H1 (cell line): Measurements from ENCODE around the gene OLA1. TPM values are rescaled to one million over a fixed set of nuclear protein-coding genes. Genes with fewer than 3 reads are reported as not detected.

ENCODE experiments used
- CTCF ChIA-PET: fragments of 300-600 bp; sonication (Branson Sonifier 250); formaldehyde crosslinking; loops from one replicate; lab custom pipeline; 2021; ENCODE audit not compliant: partially characterized antibody; lab: Charles Lee
- POLR2A ChIA-PET: fragments of 300-600 bp; sonication (Branson Sonifier 250); formaldehyde crosslinking; loops from one replicate; lab custom pipeline; 2021; ENCODE audit warnings: inconsistent platforms; ENCODE audit not compliant: partially characterized antibody; lab: Charles Lee
- DNase-seq, 2 experiments: peaks; one replicate each; pipeline versions ENCODE4 v3.0.0 to v3.0.0-alpha.2; 2010 to 2022; ENCODE audit warnings: low spot score in 2 of 2, low read depth in 1 of 2, mixed read lengths in 1 of 2
- FAIRE-seq: peaks from 2 replicates; lab custom pipeline; 2011; peaks lifted over from hg19 to GRCh38; lab: Jason Lieb, UNC
- H2AFZ ChIP-seq: 2 replicates; pipeline ENCODE4 v1.8.1; 2012; ENCODE audit warnings: low read length, inconsistent platforms
- H2AK5ac ChIP-seq: 2 replicates; pipeline ENCODE4 v1.6.1; 2013; ENCODE audit warnings: low read depth, low read length
- H2BK120ac ChIP-seq: replicated peaks from 2 replicates; pipeline ENCODE3; 2013; ENCODE audit warnings: low read depth, low read length, inconsistent platforms
- H2BK12ac ChIP-seq: 2 replicates; pipeline ENCODE4 v1.6.1; 2013; ENCODE audit warnings: low read depth, low read length
- H2BK15ac ChIP-seq: 2 replicates; pipeline ENCODE4 v1.6.1; 2013; ENCODE audit warnings: low read length
- H2BK20ac ChIP-seq: 2 replicates; pipeline ENCODE4 v1.6.1; 2013; ENCODE audit warnings: low read length
- H2BK5ac ChIP-seq: 2 replicates; pipeline ENCODE4 v1.6.1; 2013; ENCODE audit warnings: low read depth, low read length
- H3K14ac ChIP-seq: 2 replicates; pipeline ENCODE4 v1.6.1; 2013; ENCODE audit warnings: inconsistent platforms; ENCODE audit not compliant: insufficient read length
- H3K18ac ChIP-seq: 2 replicates; pipeline ENCODE4 v1.6.1; 2013; ENCODE audit warnings: low read length; ENCODE audit errors: extremely low read depth
- H3K23ac ChIP-seq: 2 replicates; pipeline ENCODE4 v1.6.1; 2013; ENCODE audit warnings: inconsistent platforms; ENCODE audit not compliant: insufficient read length
- H3K23me2 ChIP-seq: 2 replicates; pipeline ENCODE4 v1.6.1; 2013; ENCODE audit warnings: low read depth, low read length
- H3K27ac ChIP-seq: 2 replicates; pipeline ENCODE4 v1.6.1; 2011; ENCODE audit warnings: low read depth, low read length, inconsistent platforms
- H3K27me3 ChIP-seq, 4 experiments: replicated peaks in 1 of 4; 1 replicate in 1 of 4; 2 replicates in 3 of 4; pipeline versions ENCODE4 v1.6.1 to v1.8.1; 2011 to 2013; ENCODE audit warnings: low read length in 3 of 4, mild to moderate bottlenecking in 3 of 4, inconsistent platforms in 2 of 4, mixed read lengths in 2 of 4, moderate library complexity in 1 of 4; ENCODE audit not compliant: control insufficient read depth in 3 of 4, insufficient read depth in 3 of 4; ENCODE audit errors: extremely low read depth in 1 of 4
- H3K36me3 ChIP-seq, 4 experiments: 2 replicates each; pipeline versions ENCODE4 v1.6.1 to v1.8.1; 2011 to 2013; ENCODE audit warnings: mild to moderate bottlenecking in 4 of 4, low read length in 3 of 4, moderate library complexity in 2 of 4, control low read depth in 1 of 4, inconsistent platforms in 1 of 4; ENCODE audit not compliant: insufficient read depth in 4 of 4, control insufficient read depth in 2 of 4
- H3K4ac ChIP-seq: replicated peaks from 2 replicates; pipeline ENCODE3; 2013; ENCODE audit warnings: low read length, low read depth, mixed read lengths, inconsistent platforms; ENCODE audit not compliant: insufficient read length
- H3K4me1 ChIP-seq, 4 experiments: replicated peaks in 1 of 4; 1 replicate in 1 of 4; 2 replicates in 3 of 4; pipeline versions ENCODE4 v1.6.1 to v1.8.1; 2011 to 2013; ENCODE audit warnings: low read length in 3 of 4, inconsistent platforms in 2 of 4, mixed read lengths in 1 of 4; ENCODE audit not compliant: insufficient read depth in 4 of 4, control insufficient read depth in 3 of 4
- H3K4me2 ChIP-seq, 2 experiments: 2 replicates each; pipeline versions ENCODE4 v1.6.1 to v1.8.1; 2011 to 2013; ENCODE audit warnings: low read depth in 2 of 2, low read length in 2 of 2, control low read depth in 1 of 2, inconsistent platforms in 1 of 2, mild to moderate bottlenecking in 1 of 2; ENCODE audit not compliant: insufficient read depth in 1 of 2
- H3K4me3 ChIP-seq, 4 experiments: fragments of 200-600, 300-600 bp in 1 of 4; sonication (generic), shearing (Covaris generic), sonication (Bioruptor Twin) in 1 of 4; 2 replicates each; pipeline versions ENCODE4 v1.5.1 to v1.8.1; 2011 to 2016; ENCODE audit warnings: low read length in 4 of 4, low read depth in 3 of 4, control low read depth in 2 of 4, inconsistent platforms in 2 of 4, mild to moderate bottlenecking in 2 of 4, mixed read lengths in 1 of 4, moderate library complexity in 1 of 4; ENCODE audit not compliant: insufficient read depth in 2 of 4; ENCODE audit errors: extremely low read depth in 1 of 4
- H3K56ac ChIP-seq: replicated peaks from 2 replicates; pipeline ENCODE3; 2013; ENCODE audit warnings: low read depth, mild to moderate bottlenecking, mixed read lengths, low read length, inconsistent platforms; ENCODE audit not compliant: insufficient read length
- H3K79me1 ChIP-seq: 2 replicates; pipeline ENCODE4 v1.6.1; 2013; ENCODE audit warnings: low read depth, low read length, control low read depth
- H3K79me2 ChIP-seq, 2 experiments: 2 replicates each; pipeline versions ENCODE4 v1.6.1 to v1.8.1; 2012 to 2013; ENCODE audit warnings: low read length in 2 of 2, mild to moderate bottlenecking in 2 of 2, inconsistent platforms in 1 of 2; ENCODE audit not compliant: insufficient read depth in 2 of 2, control insufficient read depth in 1 of 2
- H3K9ac ChIP-seq, 4 experiments: replicated peaks in 1 of 4; 1 replicate in 1 of 4; 2 replicates in 3 of 4; pipeline versions ENCODE4 v1.6.1 to v1.8.1; 2011 to 2013; ENCODE audit warnings: low read depth in 3 of 4, low read length in 3 of 4, control low read depth in 2 of 4, mild to moderate bottlenecking in 2 of 4, moderate library complexity in 2 of 4, inconsistent platforms in 1 of 4; ENCODE audit errors: extremely low read depth in 1 of 4
- H3K9me3 ChIP-seq, 2 experiments: 2 replicates each; pipeline versions ENCODE4 v1.6.1 to v1.8.1; 2012 to 2013; ENCODE audit warnings: mild to moderate bottlenecking in 2 of 2, moderate library complexity in 2 of 2, control low read depth in 1 of 2, inconsistent platforms in 1 of 2, low read depth in 1 of 2, low read length in 1 of 2, mixed read lengths in 1 of 2; ENCODE audit not compliant: insufficient read depth in 2 of 2
- H4K20me1 ChIP-seq, 2 experiments: replicated peaks in 1 of 2; 2 replicates each; pipeline versions ENCODE3 to v1.8.1; 2011 to 2013; ENCODE audit warnings: inconsistent platforms in 2 of 2, low read length in 2 of 2, mild to moderate bottlenecking in 1 of 2; ENCODE audit not compliant: insufficient read depth in 2 of 2, control insufficient read depth in 1 of 2
- H4K5ac ChIP-seq: 2 replicates; pipeline ENCODE4 v1.6.1; 2013; ENCODE audit warnings: low read length, low read depth, mixed read lengths, inconsistent platforms; ENCODE audit not compliant: insufficient read length
- H4K8ac ChIP-seq: 2 replicates; pipeline ENCODE4 v1.8.0; 2013; ENCODE audit warnings: mild to moderate bottlenecking, moderate library complexity, low read length, inconsistent platforms; ENCODE audit not compliant: insufficient read depth; ENCODE audit errors: extremely low read depth
- H4K91ac ChIP-seq: replicated peaks from 2 replicates; pipeline ENCODE3; 2013; ENCODE audit warnings: low read length, mixed read lengths, inconsistent platforms; ENCODE audit not compliant: insufficient read length
- KDM1A ChIP-seq: fragments of 200-600, 300-600 bp; sonication (generic); IDR thresholded peaks from 2 replicates; pipeline ENCODE4 v1.7.1; 2016; ENCODE audit warnings: mild to moderate bottlenecking, low read length, borderline replicate concordance
- RBBP5 ChIP-seq: IDR thresholded peaks from 2 replicates; pipeline ENCODE4 v1.7.1; 2012; ENCODE audit warnings: low read depth, mild to moderate bottlenecking, inconsistent platforms, low read length, moderate library complexity, borderline replicate concordance
- SRF ChIP-seq: IDR thresholded peaks from 2 replicates; pipeline ENCODE4 v1.6.1; 2011; ENCODE audit warnings: mild to moderate bottlenecking, low read depth, low read length, moderate library complexity
- WGBS, 2 experiments: shearing (Covaris generic) in 1 of 2; methylation state at CpG; one replicate each; pipeline versions ENCODE4 v1.1.6 to v1.1.7; 2013 to 2015; ENCODE audit warnings: low lambda C conversion rate in 2 of 2, mixed read lengths in 2 of 2, inconsistent platforms in 1 of 2, low coverage in 1 of 2, missing lambda C conversion rate in 1 of 2; ENCODE audit not compliant: insufficient replicate concordance in 2 of 2, insufficient coverage in 1 of 2, insufficient read length in 1 of 2; ENCODE audit errors: extremely low coverage in 1 of 2, missing lambda C conversion rate in 1 of 2; 5-methylcytosine and 5-hydroxymethylcytosine counted together
- polyA plus RNA-seq, 7 experiments: library from polyadenylated mRNA; depleted of rRNA in 3 of 7; stranded (reverse) in 5 of 7; unstranded in 2 of 7; fragments of >200 nt in 5 of 7; fragments of 200-250 nt in 2 of 7; gene quantifications; 1 replicate in 5 of 7; 2 replicates in 1 of 7; 4 replicates in 1 of 7; pipeline versions ENCODE4 v1.2.1 to v1.2.3, GENCODE V29; 2011 to 2013; ENCODE audit warnings: missing spikeins in 2 of 7, mixed read lengths in 2 of 7
- total RNA-seq: library from RNA; stranded (reverse); fragmentation: NEBNext Ultra II Directional; extraction: Animal tissue kit (Norgen Biotek cat#: 25700); gene quantifications from 2 replicates; pipeline ENCODE4 v1.2.1, GENCODE V29; 2021

The OLA1 gene
- total and polyA plus RNA-seq, 2 of the 8 experiments (the other 6 are each of a cell fraction or from before 2014, with no cell fraction given): 39.3 to 158 TPM

DNA sequence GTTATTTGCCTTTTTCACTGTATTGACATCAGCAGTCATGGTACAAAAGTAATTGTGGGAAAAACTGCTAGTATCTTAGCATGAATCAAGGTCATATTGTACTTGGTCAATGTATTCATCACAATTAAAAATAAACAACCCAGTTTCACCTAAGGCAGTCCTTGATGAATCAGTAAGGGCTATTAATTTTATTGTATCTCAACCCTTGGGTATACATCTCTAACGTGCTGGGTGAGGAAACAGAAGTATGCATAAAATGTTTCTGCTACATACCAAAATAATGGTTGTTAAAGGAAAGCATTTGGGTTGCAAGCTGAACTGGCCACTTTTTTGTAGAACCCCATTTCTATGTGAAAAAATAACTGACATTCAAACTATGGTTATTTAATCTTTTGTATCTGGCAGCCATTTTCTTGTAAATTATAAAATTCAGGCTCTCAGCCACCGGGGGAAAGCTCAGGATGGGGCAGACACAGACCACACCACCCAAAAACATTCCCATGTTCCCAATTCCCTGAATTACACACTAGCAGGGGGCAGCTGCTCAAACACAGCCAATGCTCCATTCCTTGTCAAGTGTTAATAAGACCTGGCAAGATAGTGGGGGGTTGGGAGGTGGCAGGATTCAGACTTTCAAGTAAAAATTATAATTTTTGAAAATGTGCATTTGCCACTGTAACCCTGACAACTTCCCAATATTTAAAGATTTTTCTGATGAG lies 49.3 kb downstream of the OLA1 start:
- CTCF ChIA-PET: no interaction called here
- no peak overlapping the region for H3K56ac ChIP-seq
- no peaks in the 10 kb centered on the region for H3K9me3 ChIP-seq
- no peak overlapping the region for H2BK120ac ChIP-seq
- DNase-seq: no peak
- H3K23ac ChIP-seq: no peak overlapping the region
- no peak overlapping the region for H3K9ac ChIP-seq
- peaks cover 0 to 41% of the 10 kb centered on the region in 2 experiments; a peak in 3 of 4 replicates for H3K79me2 ChIP-seq
- no peak overlapping the region for H4K91ac ChIP-seq
- 15% methylated on average over 2 of the region's 2 CpGs; no CpG with 5 or more reads in 1 of the 2 experiments for WGBS, 2 experiments
- no peak overlapping the region for H2BK5ac ChIP-seq
- no peak overlapping the region for H2BK12ac ChIP-seq
- H4K8ac ChIP-seq: no peak overlapping the region
- no peak overlapping the region for H3K4me3 ChIP-seq
- H3K27ac ChIP-seq: no peak overlapping the region
- no peak overlapping the region for H2AFZ ChIP-seq
- no peaks in the 10 kb centered on the region; a peak in 1 of 8 replicates for H3K36me3 ChIP-seq
- no peaks in the 10 kb centered on the region for H3K27me3 ChIP-seq
- peaks cover 0 to 3% (median 2%) of the 10 kb centered on the region in 4 experiments; a peak in 3 of 7 replicates for H3K4me1 ChIP-seq
- POLR2A ChIA-PET: interaction anchor here (2.1 kb wide), 1 partner anchor 10 kb away, joined by 9 read pairs; no protein-coding TSS in a partner anchor
- no peak overlapping the region for H3K4ac ChIP-seq
- peaks cover 0 to 3% of the 10 kb centered on the region in 2 experiments for H4K20me1 ChIP-seq
- no peak overlapping the region for H2BK20ac ChIP-seq
- no peaks in the 10 kb centered on the region for H3K23me2 ChIP-seq
- no peak overlapping the region for H4K5ac ChIP-seq
- no peak overlapping the region for H3K18ac ChIP-seq
- no peak overlapping the region for H2AK5ac ChIP-seq
- no peak overlapping the region for H2BK15ac ChIP-seq
- TF ChIP-seq KDM1A (no peak), SRF (no peak), RBBP5 (no peak)
- TF ChIP-seq, all 59 proteins: peak for 0
- FAIRE-seq: no peak
- Histone ChIP-seq H3K4me2 (peak overlapping the region; percentile 9 to 14; a peak in 2 of 4 replicates), H3K14ac (no peak overlapping the region), H3K79me1 (no peaks in the 10 kb centered on the region)
